ENCODE results near the gene LSM12.

Gene LSM12

DNA sequence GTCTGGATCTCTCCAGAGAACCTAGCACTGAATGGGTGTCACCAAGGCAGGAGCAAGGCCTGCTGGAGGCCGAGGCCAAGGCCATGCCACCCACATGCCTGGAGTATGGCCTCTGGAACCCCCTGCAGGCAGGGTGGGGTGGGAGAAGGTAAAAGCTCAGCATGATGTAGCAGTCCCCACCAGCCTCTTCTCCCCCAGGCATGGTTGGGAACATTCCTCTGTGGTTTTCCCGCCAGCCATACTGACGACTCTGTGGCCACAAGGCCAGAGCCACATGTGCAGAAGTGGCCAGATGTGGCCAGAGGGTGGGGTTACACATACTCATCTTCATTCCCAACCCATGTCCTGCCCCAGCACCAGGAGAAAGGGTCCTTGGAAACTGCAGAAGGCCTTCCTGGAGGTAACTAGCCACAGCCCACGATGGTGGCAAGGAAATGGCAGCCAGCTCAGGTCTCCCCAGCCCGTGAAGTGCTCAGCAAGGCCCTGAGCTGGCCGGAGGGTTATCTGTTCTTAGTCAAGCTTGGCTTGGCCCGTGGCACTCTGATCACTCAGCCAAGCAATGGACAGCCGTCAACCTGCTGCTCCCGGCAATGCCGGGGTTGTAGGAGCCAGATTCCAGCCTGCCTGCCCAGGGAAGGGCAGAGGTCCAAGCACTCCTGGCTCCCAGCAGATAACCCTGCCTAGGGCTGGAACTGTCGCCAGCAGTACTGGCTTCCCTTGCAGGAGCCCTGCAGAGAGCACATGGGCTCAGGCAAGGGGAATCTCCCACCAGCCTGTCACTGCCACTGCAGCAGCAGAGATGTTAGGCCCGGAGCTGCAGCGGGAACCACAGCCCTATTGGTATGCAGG, 30.9 kb upstream of the LSM12 start:
- no peak overlapping the region for H3K4me3 ChIP-seq (ENCODE audit: low read depth, low read length)

DNA sequence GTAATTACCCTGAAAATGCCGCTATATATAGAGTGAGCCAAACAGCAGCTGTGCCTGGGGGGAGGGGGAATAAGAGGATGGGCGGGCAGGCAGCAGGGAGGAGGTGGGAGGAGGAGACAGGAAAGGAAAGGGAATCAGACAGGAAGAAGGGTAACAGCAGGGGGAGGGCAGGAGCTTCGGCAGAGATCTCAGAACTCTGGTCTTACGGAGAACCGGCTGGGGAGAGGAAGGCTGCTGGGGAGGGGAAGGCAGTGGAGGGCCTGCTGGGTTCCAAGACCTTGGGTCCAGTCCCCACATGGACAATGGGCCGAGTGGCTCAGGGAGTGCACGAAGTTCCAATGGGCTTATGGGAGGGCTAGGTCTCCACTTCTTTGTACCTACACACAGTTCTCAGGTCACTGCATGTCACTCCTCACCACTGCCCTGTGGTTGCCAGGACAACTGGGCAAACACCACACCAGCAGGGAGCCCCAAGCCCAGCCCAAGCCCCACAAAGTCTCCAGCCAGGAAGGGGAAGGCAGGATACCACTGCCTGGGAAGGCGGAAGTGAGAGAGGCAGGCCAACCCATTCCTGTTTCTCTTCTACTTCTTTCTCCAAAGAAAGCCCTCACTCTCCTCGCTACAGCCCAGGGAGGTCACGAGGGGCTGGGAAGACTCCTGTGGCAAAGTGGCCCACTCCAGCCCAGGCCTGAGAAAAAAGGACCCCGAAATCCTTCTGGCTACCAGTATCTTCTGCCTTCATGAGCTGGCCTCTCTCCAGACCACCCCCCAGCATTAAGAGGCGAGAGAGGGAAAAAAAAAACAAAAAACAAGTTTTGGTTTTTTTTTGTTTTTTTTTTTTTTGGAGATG, 29.4 kb upstream of the LSM12 start:
- H3K4me3 ChIP-seq (ENCODE audit: low read depth, low read length): peak overlapping the region; percentile 30
- peak; percentile 86 for DNase-seq (ENCODE audit: low read depth)

More for the DNA sequence above, 30.9 kb upstream of the LSM12 start:
- peak; percentile 61 for DNase-seq (ENCODE audit: low read depth)

DNA sequence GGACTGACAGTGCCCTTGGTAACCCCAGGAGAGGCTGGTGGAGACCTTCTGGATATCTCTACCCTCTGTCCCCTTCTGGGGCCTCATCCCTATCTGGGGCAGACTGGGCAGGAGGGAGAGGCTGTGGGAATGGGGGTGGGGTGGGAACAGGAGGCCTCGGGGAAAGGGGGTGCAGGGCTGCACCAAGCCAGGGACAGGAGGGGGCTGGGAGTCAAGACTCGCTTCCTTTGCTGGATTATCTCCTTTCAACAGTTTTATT, 28.8 kb upstream of the LSM12 start:
- peak overlapping the region; percentile 30 for H3K4me3 ChIP-seq (ENCODE audit: low read depth, low read length)
- DNase-seq (ENCODE audit: low read depth): no peak

DNA sequence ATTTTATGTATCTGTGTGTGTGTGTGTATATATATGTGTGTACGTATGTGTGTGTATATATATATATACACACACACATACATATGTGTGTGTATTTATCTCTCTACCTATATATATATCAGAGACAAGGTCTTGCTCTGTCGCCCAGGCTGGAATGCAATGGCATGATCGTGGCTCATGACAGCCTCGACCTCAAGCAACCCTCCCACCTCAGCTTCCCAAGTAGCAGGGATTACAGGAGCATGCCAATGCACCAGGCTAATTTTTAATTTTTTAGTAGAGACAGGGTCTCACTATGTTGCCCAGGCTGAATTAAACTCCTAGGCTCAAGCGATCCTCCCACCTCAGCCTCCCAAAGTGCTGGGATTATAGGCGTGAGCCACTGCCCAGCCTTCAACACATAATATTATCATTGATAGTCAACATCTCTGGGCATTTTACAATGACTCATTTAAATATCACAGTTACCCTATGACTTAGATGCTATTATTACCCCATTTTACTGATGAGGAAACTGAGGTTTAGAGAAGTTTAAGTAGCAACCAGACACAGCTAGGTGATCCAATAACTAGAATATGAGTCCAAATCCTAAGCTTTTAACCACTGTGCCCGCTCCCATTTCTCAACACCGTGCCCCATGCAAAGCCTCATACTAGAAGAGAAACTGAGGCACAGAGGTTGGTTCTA, 28.4 kb upstream of the LSM12 start:
- no peak overlapping the region for H3K4me3 ChIP-seq (ENCODE audit: low read depth, low read length)
- no peak for DNase-seq (ENCODE audit: low read depth)

DNA sequence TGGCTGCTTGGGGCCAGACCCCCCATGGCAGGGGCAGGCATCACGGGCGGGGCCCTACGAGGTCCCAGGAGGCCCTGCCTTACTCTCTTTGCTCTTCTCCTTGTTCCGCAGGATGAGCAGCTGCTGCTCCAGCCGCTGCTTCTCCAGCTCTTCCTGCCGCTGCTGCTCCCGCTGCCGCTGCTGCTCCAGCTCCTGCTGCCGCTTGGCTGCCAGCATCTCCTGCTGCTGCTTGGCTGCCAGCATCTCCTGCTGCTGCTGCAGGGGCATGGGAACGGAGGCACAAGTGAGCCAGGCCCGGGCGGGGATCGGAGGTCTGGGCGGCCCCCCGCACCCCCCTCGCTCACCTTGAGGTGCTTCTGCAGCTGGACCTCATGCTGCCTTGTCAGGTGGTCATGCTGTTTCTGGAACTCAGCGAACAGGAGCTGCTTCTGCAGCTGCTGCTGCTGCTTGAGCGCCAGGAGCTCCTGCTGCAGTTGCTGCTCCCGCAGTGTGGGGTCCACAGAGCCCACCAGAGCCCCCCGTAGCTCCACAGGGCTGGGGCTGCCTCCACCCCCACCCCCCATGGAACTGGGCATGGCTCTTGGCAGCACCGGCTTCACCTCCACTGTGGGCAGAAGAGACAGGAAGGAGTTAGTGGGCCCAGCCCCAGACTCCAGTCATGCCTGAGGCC, 26.9 kb upstream of the LSM12 start:
- no peak for DNase-seq (ENCODE audit: low read depth)
- no peak overlapping the region for H3K4me3 ChIP-seq (ENCODE audit: low read depth, low read length)

DNA sequence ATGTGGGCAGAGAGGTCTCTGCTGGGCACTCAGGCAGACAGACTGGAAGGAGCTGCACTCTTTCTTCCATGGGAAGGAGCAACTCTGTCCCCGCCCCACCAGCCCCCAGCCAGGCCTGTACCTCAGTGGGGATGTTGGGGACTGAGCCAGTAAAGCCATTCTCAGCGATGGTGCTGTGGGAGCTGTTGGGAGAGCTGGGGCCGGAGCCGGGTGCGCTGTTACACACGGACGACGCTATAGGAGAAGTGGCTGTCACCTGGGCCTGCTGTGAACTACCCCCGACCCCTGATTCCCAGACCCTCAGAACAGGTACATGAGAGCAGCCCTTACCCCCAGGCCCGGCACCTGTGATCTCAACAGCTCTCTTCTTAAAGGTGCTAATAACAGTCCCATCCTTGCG, 25.6 kb upstream of the LSM12 start:
- no peak for DNase-seq (ENCODE audit: low read depth)
- no peak overlapping the region for H3K4me3 ChIP-seq (ENCODE audit: low read depth, low read length)

DNA sequence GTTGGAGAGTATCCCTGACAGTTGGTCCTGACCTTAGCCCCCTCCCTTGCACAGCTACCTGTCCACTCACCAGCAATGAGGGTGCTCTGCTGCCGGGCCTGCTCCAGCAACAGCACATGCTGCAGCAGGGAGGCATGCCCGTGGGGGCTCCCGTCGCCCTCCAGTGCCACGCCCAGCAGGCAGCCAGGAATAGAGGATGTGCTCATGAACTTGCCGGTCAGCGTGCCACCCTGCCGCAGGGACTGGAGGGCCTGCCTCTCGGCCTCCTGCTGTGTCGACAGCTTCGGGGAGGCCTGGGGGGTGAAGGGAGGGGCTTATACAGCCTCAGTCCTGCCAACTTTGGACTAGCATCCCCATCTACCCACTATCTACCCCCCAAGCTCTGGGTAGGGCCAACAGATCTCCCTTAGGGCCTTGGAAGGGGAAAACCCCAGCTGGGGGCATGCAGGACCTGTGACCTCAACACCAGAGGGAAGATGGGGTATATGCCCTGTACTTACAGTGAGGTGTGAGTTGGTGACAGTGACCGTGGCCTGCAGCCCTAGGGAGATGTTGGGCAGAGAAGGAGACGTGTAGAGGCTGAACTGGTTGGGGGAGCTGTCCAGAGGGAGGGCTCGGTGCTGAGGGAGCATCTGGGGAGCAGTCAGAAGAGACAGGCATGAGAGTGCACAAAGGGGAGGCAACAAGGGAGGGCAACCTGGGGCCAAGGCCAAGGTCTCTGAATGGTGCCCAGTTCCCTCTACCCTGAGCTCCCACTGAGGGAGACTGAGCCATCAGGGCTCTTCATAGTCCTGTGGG, 24.9 kb upstream of the LSM12 start:
- H3K4me3 ChIP-seq (ENCODE audit: low read depth, low read length): no peak overlapping the region
- DNase-seq (ENCODE audit: low read depth): no peak

DNA sequence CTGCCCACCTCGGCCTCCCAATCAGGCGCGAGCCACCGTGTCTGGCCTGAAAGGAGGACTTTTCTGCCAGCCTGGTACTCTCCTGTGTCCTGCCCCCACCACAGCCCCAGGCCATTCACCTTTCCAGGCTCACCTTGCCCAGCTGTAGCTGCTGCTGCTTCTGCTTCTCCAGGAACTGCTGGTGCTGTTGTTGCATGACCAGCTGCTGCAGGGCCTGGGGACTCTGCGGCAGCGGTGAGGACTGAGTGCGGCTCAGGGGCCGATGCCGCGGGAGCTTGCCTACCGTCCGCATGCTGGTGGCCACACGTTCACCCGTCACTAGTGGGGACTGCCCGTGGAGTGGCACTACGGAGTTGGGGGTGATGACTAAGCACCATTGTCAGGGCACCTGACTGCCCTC, 21.8 kb upstream of the LSM12 start:
- DNase-seq (ENCODE audit: low read depth): no peak
- H3K4me3 ChIP-seq (ENCODE audit: low read depth, low read length): no peak overlapping the region

DNA sequence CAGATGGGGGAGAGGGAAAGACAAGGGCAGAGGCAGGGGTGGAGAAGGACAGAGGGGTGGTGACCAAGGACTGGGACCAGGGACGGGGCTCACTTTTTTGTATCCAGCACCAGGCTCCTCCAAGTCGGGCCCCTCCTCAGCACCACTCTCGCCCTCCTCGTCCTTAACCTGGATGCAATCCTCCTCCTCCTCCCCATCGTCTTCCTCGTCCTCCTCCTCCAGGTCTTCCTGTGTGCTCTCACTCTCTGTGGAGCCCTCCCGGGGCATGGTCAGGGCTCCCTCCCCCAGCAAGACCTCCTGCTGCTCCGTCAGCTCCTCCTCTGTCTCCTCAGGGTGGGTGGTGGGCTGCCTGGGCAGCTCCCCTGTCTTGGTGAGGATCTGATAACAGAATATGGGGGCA, 20.8 kb upstream of the LSM12 start:
- no peak overlapping the region for H3K4me3 ChIP-seq (ENCODE audit: low read depth, low read length)
- DNase-seq (ENCODE audit: low read depth): no peak

DNA sequence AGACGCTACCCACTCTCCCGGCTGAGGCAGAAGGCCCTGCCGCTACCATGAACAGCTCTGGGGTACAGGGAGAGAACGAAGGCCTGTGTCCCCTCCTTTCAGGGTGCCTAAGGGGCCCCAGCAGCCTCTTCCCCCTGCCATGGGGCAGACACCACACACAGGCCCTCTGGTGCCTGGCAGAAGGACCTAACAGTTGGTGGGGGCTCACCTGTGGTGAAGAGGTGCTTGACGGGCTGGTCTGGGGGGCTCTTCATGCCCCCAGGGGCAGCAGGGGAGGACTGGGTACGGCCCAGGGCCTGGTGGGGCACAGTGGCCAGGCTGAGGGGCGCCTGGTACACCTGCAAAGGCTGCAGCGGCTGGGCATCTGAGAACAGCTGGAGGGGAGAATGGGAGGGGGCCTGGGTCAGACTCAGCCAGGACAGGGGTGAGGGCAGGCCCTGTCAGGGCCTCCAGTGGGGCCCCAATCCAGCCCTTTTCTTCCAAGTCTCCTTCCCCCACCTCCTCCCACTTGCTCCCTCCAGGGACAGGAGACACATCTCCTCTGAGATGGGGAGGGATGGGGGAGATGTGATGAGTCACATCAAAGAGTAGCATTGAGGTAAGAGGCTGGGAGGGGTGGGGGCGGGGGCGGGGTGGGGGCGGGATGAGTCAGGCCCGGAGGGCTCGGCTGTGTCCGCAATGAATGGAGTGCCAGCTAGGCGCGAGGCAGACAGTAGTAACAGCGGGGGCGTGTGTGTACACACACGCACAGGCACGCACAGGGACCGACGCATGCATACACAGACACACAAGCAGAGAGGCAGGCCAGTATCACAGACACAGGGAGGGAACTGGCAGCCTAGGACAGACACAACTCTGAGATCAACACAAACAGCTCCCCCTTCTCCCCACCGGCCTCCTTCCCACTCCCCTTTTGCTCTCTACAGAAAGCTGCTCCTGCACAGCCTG, 20.2 kb upstream of the LSM12 start:
- peak; percentile 92 for DNase-seq (ENCODE audit: low read depth)
- no peak overlapping the region for H3K4me3 ChIP-seq (ENCODE audit: low read depth, low read length)

DNA sequence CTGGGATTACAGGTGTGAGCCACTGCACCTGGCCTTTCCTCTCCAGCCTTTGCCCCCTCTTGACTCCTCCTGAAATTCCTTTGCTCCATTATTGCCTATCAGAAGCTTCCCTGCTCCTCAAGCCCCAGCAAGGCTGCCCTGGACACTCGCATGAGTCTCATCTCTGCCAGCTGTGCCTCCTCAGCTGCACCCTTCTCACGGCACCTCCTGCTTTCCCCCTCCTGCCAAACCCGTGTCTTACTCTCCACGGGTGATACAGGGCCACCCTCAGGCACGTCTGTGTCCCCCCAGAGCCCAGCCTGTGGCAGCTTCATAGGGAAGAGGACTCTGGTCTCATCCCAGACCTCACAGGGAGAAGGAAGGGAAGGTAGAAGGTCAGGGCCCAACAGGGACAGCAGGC, 19.4 kb upstream of the LSM12 start:
- H3K4me3 ChIP-seq (ENCODE audit: low read depth, low read length): no peak overlapping the region
- DNase-seq (ENCODE audit: low read depth): no peak

DNA sequence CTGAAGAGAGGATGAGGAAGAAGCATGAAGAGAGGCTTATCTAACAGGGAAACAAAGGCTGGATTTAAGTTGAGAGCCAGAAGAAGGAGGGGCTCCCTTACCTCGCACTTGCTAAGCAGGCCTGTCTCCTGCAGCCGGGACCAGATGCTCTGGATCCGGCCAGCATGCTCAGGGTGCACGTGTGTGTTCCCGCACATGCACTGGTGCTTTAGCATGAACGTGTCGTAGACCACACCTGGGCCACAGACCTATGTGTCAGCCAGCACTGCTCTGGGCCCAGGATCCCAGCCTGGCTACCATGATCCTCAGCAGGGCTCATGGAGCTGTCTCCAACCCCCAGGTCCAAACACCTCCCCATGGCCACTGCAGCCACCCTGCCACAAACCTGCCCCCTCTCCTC, 18.4 kb upstream of the LSM12 start:
- no peak overlapping the region for H3K4me3 ChIP-seq (ENCODE audit: low read depth, low read length)
- no peak for DNase-seq (ENCODE audit: low read depth)

DNA sequence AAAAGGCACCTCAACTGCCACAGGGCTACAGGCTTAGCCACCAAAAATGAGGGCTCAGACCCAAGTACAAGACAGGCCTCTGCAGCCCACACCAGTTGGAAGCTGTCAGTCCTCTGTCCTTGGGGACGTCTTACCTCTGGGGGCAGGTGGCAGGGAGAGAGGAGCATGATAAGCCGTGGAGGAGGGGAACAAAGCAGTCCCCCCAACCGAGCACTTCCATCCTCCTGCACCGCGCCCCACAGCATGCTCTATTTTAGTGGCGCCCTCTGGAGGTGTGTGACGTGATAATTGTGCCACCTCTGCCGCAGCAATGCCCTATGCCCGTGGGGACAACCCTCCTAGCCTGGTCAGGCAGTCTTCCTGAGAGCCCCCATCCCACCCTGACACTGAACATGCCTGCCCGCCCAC, 17.7 kb upstream of the LSM12 start:
- DNase-seq (ENCODE audit: low read depth): no peak
- no peak overlapping the region for H3K4me3 ChIP-seq (ENCODE audit: low read depth, low read length)

DNA sequence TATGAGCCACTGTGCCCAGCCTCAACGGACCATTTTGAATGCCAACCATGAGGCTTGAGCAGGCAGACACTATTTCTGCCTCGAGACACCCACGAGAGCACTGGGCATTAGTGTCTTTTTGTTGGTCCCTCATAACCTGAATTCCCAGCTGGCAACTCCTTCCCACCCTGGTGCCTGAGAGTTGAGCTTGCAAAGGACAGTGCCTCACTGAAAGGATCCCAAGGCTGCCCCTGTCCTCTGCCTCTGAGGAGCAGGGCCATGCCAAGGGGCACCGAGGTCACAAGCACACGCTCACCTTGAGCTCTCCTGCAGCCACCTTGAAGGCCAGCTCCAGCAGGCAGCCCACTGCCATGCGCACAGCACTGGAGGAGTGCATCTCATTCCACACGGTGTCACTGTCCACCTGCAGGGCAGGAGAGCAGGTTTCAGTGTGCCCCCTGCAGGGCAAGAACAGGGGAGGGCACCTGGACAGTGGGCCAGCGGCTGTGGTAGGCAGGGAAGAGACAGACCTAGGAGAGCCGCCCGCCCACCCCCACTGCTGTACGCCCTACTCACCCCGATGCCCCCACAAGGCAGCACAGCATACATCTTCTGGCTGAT, 16.9 kb upstream of the LSM12 start:
- H3K4me3 ChIP-seq (ENCODE audit: low read depth, low read length): no peak overlapping the region
- no peak for DNase-seq (ENCODE audit: low read depth)

DNA sequence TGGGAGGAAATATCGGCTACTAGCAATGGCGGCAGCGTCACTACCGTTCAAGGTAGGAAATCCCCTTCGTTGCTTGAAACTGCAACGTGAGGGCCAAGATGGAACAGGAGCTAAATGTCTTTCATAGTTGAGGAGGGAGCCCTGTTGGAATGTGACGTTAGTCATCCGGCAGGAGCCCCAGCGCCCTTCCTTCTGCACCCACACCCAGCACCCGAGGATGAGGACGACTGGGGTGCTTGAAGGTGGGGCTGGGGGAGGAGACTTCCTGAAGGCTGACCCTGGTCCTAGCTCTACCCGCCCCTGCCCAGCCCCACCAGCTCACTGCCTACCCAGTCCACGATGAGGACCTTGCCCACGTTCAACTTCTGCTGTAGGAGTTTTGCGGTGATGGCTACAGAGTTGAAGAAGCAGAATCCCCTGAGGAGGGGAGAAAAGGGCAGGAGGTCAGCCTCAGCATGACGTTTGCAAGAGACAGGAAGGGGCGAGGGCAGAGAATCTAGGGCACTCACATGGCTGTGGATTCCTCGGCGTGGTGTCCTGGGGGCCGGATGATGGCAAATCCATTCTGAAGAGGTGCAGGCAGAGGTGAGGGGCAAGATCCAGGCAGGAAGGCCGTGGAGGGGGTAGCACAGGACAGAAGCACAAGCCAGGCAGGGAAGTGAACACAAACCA, 15.9 kb upstream of the LSM12 start:
- DNase-seq (ENCODE audit: low read depth): no peak
- H3K4me3 ChIP-seq (ENCODE audit: low read depth, low read length): no peak overlapping the region

DNA sequence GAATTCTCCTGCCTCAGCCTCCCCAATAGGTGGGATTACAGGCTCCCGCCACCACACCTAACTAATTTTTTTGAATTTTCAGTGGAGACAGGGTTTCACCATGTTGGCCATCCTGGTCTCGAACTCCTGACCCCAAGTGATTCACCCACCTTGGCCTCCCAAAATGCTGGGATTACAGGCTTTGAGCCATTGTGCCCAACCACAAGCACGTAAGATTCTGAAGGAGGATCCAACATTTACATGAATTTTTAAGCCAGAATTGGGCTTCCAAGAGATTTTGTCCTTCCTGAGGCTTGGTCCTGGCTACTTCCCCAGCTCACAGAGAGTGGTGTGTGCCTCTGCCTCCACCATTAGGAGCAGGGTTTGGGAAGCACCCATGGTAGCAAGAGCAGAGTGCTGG, 15.2 kb upstream of the LSM12 start:
- H3K4me3 ChIP-seq (ENCODE audit: low read depth, low read length): no peak overlapping the region
- no peak for DNase-seq (ENCODE audit: low read depth)

Data from skeletal muscle cell (primary cell).